ENCODE measurements around the gene BBC3. TPM values are rescaled to one million over a fixed set of nuclear protein-coding genes. Genes with fewer than 3 reads are reported as not detected.
A peak's percentile ranks its signal among the peaks of the same experiment; 100 is the strongest.

The BBC3 gene
- total and polyA plus RNA-seq, 2 of the 4 experiments (the other 2 are of a cell fraction), result 1.6 to 6.5 TPM

- Histone ChIP-seq H3K4me3 (ENCODE audit: insufficient read depth, low read depth, low read length) (peak overlapping the region; percentile 58), H4K91ac (ENCODE audit: insufficient read depth, low read depth, low read length) (peak overlapping the region; percentile 83), H3K27me3 (ENCODE audit: control insufficient read depth, insufficient read depth, low read length) (no peaks in the 10 kb centered on the region), H3K9me3 (ENCODE audit: control insufficient read depth, insufficient read depth, low read length) (no peaks in the 10 kb centered on the region), H3K4me2 (ENCODE audit: low read depth, low read length) (peak overlapping the region; percentile 40), H2BK20ac (ENCODE audit: low read depth, low read length) (0 out of 2 replicates have a peak overlapping the region, but pooled peaks have one; percentile 16), H2AFZ (replicated peaks; ENCODE audit: low read length, poor library complexity) (peak overlapping the region; percentile 90), H3K4me1 (ENCODE audit: control insufficient read depth, insufficient read depth, low read length) (peaks cover 14% of the 10 kb centered on the region), H3K79me1 (ENCODE audit: low read depth in 1 of 2, low read length in 2 of 2) (peaks cover 3 to 38% of the 10 kb centered on the region in 2 experiments; a peak in 3 of 4 replicates), H2BK5ac (ENCODE audit: low read depth, low read length, poor library complexity, severe bottlenecking) (peak overlapping the region; percentile 44), H3K36me3 (ENCODE audit: control insufficient read depth, insufficient read depth, low read length) (peaks cover 29% of the 10 kb centered on the region), H2BK120ac (ENCODE audit: low read depth, low read length) (peak overlapping the region; percentile 51), H2BK15ac (ENCODE audit: low read depth, low read length) (peak overlapping the region; percentile 70; the same call in 1 of the 3 replicates), H4K20me1 (ENCODE audit: insufficient read depth, low read length) (peaks cover 20% of the 10 kb centered on the region), H3K9me1 (ENCODE audit: insufficient read depth, low read length) (peaks cover 13% of the 10 kb centered on the region), H3K9ac (ENCODE audit: low read depth, low read length) (peak overlapping the region; percentile 54), H3K27ac (ENCODE audit: insufficient read depth, low read length) (peak overlapping the region; percentile 81), H2AK9ac (replicated peaks; ENCODE audit: low read depth, low read length, poor library complexity) (peak overlapping the region; percentile 98), H4K5ac (ENCODE audit: low read depth, low read length) (peak overlapping the region; percentile 60), H4K8ac (ENCODE audit: low read depth in 2 of 2, low read length in 2 of 2) (peak overlapping the region; percentile 91 to 94), H3K4ac (ENCODE audit: low read depth, low read length) (peak overlapping the region; percentile 90), H3K56ac (ENCODE audit: extremely low read depth, insufficient read depth, low read length) (peak overlapping the region; percentile 71; the same call in 1 of the 2 replicates), H3K14ac (replicated peaks; ENCODE audit: low read depth, low read length) (peak overlapping the region; percentile 67), H3K18ac (ENCODE audit: low read depth, low read length) (peak overlapping the region; percentile 14; the same call in 1 of the 2 replicates), H3K23ac (ENCODE audit: low read depth, low read length) (peak overlapping the region; percentile 86), H2AK5ac (ENCODE audit: low read depth, low read length) (peak overlapping the region; percentile 94)
- no peak; the same call in 1 of the 2 replicates for ATAC-seq (ENCODE audit: low read depth)
- in situ Hi-C loops (cut with MboI; ENCODE audit: low sequenced_read_pairs) (no loop called here), dilution Hi-C loops (cut with HindIII; ENCODE audit: low sequenced_read_pairs, unreplicated experiment) (no loop called here), intact Hi-C loops (cut with micrococcal nuclease) (loop anchor here (1.0 kb wide), 1 partner anchor 15 kb away; no protein-coding TSS in a partner anchor)
- no peak for TF ChIP-seq RCOR1 (IDR thresholded peaks at IDR 0.05; ENCODE audit: insufficient replicate concordance, low read length)
- TF ChIP-seq, protein P1, sequence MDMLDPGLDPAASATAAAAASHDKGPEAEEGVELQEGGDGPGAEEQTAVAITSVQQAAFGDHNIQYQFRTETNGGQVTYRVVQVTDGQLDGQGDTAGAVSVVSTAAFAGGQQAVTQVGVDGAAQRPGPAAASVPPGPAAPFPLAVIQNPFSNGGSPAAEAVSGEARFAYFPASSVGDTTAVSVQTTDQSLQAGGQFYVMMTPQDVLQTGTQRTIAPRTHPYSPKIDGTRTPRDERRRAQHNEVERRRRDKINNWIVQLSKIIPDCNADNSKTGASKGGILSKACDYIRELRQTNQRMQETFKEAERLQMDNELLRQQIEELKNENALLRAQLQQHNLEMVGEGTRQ (IDR thresholded peaks at IDR 0.05; ENCODE audit: low read depth, low read length), result no peak
- no peak for DNase-seq
- no TSS peak for BruUV-seq (replicated peaks)
- POLR2A ChIA-PET (ENCODE audit: unreplicated experiment), result no interaction called here
- WGBS, 2 experiments (ENCODE audit: extremely low coverage in 2 of 2, insufficient read length in 1 of 2), result 40% methylated on average over 19 of the region's 42 CpGs; no CpG with 5 or more reads in 1 of the 2 experiments
- CTCF ChIA-PET, result no interaction called here
Measured at GRCh38 chr19:47272448-47273312, 41.7 kb upstream of the BBC3 start.
